Measurements from ENCODE around the gene TTC9. TPM values are rescaled to one million over a fixed set of nuclear protein-coding genes. Genes with fewer than 3 reads are reported as not detected.

Gene TTC9
- total RNA-seq, 6 donors from 2014 or later: 3.1 to 8.6 (median 6.2) TPM

DNA sequence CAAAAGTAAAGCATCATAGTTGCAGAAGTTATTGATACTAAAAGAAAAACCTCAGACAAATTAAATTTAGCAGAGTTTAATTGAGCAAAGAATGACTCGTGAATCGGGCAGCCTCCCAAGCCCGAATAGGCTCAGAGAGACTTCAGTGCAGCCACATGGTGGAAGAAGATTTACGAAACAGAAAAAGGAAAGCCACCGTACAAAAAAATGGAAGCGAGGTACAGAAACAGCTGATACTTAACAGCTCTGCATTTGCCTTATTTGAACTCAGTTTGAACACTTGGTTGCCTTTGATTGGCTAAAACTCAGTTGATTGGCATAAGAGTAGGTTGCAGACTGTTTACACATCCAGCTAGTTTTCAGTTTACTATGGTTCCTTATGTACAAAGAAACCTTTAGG lies 12.9 kb downstream of the TTC9 start:
- TF ChIP-seq POLR2AphosphoS5 (IDR thresholded peaks at IDR 0.05): no peak
- WGBS, 2 donors: 77 to 84% methylated on average over 6 of the region's 6 CpGs
- Histone ChIP-seq H3K27ac (peak overlapping the region in 1 of 4 donors; percentile 50), H3K4me3 (no peak overlapping the region), H3K36me3 (no peaks in the 10 kb centered on the region), H3K4me1 (peaks cover 6 to 15% (median 12%) of the 10 kb centered on the region in 4 donors), H3K9me3 (no peaks in the 10 kb centered on the region), H3K27me3 (no peaks in the 10 kb centered on the region)
- DNase-seq (no peak), ATAC-seq (ENCODE audit: low FRiP score in 2 of 2) (no peak)

DNA sequence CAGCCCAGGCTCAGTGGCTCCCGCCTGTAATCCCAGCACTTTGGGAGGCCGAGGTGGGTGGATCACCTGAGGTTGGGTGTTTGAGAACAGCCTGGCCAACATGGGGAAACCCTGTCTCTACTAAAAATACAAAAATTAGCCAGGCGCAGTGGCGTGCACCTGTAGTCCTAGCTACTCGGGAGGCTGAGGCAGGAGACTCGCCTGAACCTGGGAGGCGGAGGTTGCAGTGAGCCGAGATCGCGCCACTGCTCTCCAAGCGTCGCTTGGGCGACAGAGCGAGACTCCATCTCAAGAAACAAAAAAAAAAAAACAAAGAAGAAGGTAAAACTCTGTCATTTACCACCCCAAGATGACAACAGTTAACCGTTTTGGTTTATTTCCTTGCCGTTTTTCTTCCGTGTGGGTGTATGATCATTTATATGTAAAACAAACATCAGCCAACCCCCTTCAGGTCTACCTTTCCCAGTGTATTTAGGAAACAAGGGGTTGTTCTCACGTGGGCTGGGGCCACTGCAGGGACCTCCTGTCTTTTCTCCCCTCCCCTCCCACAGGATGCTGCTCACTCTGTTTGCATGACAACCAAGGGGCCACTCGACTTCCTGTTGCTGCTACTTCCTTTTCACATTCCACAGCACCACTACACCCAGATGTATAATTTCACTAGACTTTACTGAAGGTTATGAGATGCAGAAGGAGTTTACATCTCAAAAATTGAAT lies 13.6 kb downstream of the TTC9 start:
- no peaks in the 10 kb centered on the region for H3K27me3 ChIP-seq
- WGBS, 2 donors: 77% methylated on average over 19 of the region's 19 CpGs
- no peaks in the 10 kb centered on the region for H3K9me3 ChIP-seq
- ATAC-seq (ENCODE audit: low FRiP score in 2 of 2) (peak; percentile 39 to 52), DNase-seq (peak in 1 of 2 donors; percentile 49)
- no peak overlapping the region for H3K4me3 ChIP-seq
- TF ChIP-seq CTCF (IDR thresholded peaks at IDR 0.05) (no peak), POLR2AphosphoS5 (IDR thresholded peaks at IDR 0.05) (peak in 1 of 2 donors; percentile 5), EP300 (IDR thresholded peaks at IDR 0.05) (no peak), POLR2A (IDR thresholded peaks at IDR 0.05) (no peak)
- H3K4me1 ChIP-seq: peaks cover 6 to 15% (median 12%) of the 10 kb centered on the region in 4 donors
- H3K36me3 ChIP-seq: no peaks in the 10 kb centered on the region
- H3K27ac ChIP-seq: peak overlapping the region in 1 of 4 donors; percentile 50

GRCh38 chr14:70658899-70659298 lies 17.2 kb downstream of the TTC9 start:
- H3K4me1 ChIP-seq: peaks cover 11 to 18% (median 16%) of the 10 kb centered on the region in 4 donors
- no peaks in the 10 kb centered on the region for H3K36me3 ChIP-seq
- H3K9me3 ChIP-seq: no peaks in the 10 kb centered on the region
- ATAC-seq (ENCODE audit: low FRiP score in 2 of 2): no peak
- DNase-seq: no peak
- TF ChIP-seq POLR2AphosphoS5 (IDR thresholded peaks at IDR 0.05) (no peak), CTCF (IDR thresholded peaks at IDR 0.05) (no peak), EP300 (IDR thresholded peaks at IDR 0.05) (no peak), POLR2A (IDR thresholded peaks at IDR 0.05) (no peak)
- H3K27me3 ChIP-seq: no peaks in the 10 kb centered on the region
- 52 to 59% methylated on average over 4 of the region's 4 CpGs for WGBS, 2 donors
- no peak overlapping the region for H3K27ac ChIP-seq
- H3K4me3 ChIP-seq: no peak overlapping the region

- DNase-seq: no peak
- ATAC-seq (ENCODE audit: low FRiP score in 2 of 2): no peak
- peaks cover 16 to 40% (median 22%) of the 10 kb centered on the region in 4 donors for H3K4me1 ChIP-seq
- peak overlapping the region in 1 of 4 donors; percentile 26 for H3K27ac ChIP-seq
- H3K27me3 ChIP-seq: no peaks in the 10 kb centered on the region
- no peaks in the 10 kb centered on the region for H3K9me3 ChIP-seq
- 49 to 54% methylated on average over 13 of the region's 13 CpGs for WGBS, 2 donors
- no peak for TF ChIP-seq POLR2AphosphoS5 (IDR thresholded peaks at IDR 0.05)
- TF ChIP-seq EP300 (IDR thresholded peaks at IDR 0.05): no peak
- TF ChIP-seq POLR2A (IDR thresholded peaks at IDR 0.05): no peak
- TF ChIP-seq CTCF (IDR thresholded peaks at IDR 0.05): peak in 1 of 6 experiments; percentile 12
- H3K36me3 ChIP-seq: no peaks in the 10 kb centered on the region
- H3K4me3 ChIP-seq: no peak overlapping the region
These were observed 19.5 kb downstream of the TTC9 start for GRCh38 chr14:70660967-70661893.

DNA sequence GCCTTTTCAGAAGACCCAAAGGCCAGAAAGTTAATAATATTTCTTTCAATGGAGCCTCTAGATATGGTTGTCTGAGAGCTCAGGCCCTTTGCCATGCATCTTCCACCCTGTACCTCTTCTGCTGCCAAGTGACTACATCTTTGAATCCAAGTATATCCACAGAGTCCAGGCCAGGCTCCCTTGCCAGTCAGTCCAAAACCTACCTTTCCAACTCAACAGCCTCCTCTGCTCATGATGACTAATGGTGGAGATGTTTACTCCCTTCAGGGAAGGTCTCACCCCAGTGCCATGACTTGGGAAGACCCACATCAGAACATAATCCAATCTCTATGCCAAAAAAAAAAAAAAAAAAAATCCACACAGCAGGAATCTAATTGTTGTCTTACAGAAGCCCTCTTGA lies 20.4 kb downstream of the TTC9 start:
- ATAC-seq (ENCODE audit: low FRiP score in 2 of 2) (no peak), DNase-seq (no peak)
- TF ChIP-seq POLR2A (IDR thresholded peaks at IDR 0.05) (no peak), CTCF (IDR thresholded peaks at IDR 0.05) (no peak), POLR2AphosphoS5 (IDR thresholded peaks at IDR 0.05) (no peak), EP300 (IDR thresholded peaks at IDR 0.05) (no peak)
- Histone ChIP-seq H3K4me3 (no peak overlapping the region), H3K27me3 (no peaks in the 10 kb centered on the region), H3K9me3 (no peaks in the 10 kb centered on the region), H3K27ac (no peak overlapping the region), H3K4me1 (peaks cover 16 to 43% (median 22%) of the 10 kb centered on the region in 4 donors), H3K36me3 (no peaks in the 10 kb centered on the region)

Measured in upper lobe of left lung (tissue), 6 donors.